Glomerular visceral epithelial cell (primary cell): ENCODE results near the gene SELENOF.
"Not testable (repeated sequence)": the region's sequence is repeated elsewhere in the genome, so short reads cannot be mapped to it uniquely, and the experiment has no call there.

Source experiments
- DNase-seq: peaks from one replicate; pipeline ENCODE4 v3.0.0-alpha.2; 2016; ENCODE audit errors: extremely low spot score

Gene SELENOF

DNA sequence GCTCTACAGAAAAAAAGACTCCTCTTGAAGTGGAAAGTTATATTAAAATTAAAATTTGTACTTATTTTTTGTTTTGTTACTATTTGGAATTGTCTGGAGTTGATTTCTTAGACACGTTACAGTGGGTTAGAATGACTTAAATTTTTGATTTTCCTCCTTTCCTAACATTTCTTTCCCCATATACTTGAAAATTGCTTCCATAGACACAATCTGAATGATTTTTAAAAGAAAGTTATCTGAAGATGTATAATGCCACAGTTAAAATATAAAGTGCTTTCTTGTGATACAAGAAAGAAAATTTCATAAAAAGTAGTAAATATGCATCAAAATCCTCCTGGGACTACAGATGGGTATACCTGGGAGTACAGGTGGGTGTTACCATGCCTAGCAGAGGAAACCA is 2.8 kb upstream of the SELENOF start:
- no peak for DNase-seq

DNA sequence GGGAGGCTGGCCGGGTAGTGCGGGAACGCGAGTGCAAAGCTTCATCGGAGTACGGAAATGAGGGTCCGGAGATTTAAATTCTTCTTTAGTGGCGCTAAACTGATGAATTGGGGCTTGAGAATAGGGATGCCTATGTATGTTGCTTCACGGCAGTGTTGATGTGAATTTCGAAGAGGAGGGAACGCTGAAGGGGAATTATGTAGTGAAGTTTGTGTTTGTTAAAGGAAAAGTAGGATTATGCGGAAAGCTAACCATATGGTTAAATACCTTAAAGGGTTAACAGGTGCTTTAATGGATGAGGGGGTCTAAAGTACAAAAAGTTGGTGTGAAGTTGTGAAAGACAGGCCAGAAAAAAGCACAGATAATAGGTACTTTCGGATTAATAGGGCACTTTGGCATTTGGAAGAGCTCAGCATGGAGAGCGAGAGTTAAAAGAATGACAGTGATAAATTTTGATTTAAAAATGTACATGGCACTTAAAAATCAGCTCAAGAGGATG is 1.9 kb upstream of the SELENOF start:
- DNase-seq, result no peak

DNA sequence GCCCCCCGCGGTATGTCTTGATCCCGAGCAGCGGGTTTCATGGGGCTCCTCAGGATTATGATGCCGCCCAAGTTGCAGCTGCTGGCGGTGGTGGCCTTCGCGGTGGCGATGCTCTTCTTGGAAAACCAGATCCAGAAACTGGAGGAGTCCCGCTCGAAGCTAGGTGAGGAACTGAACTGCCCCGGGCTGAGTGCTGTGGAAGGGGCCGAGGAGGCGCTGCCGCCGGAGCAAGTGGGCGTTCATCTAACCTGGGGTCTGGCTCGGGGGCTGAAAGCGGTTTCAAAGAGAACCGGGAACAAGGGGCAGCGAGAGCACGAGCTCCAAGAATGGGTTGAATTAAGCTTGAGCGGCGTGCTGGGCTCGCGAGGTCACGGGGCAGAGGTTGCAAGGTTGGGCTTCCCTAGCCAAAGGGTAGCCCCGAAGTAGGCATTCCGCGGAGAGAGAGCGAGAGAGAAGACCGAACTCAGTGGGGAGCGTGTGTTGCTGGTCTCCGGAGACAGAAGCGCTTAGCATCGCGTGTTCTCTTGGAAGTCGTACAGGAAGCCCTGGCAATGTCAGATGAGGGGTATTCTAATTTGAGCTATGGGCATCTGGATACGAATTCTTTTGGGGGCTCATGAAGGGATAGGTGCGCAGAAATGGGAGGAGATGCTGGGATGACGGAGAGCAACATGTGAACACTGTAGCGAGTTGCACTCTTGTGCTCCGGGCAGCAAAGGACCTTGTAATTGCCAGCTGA is 1.2 kb upstream of the SELENOF start:
- DNase-seq, result peak; percentile 47

DNA sequence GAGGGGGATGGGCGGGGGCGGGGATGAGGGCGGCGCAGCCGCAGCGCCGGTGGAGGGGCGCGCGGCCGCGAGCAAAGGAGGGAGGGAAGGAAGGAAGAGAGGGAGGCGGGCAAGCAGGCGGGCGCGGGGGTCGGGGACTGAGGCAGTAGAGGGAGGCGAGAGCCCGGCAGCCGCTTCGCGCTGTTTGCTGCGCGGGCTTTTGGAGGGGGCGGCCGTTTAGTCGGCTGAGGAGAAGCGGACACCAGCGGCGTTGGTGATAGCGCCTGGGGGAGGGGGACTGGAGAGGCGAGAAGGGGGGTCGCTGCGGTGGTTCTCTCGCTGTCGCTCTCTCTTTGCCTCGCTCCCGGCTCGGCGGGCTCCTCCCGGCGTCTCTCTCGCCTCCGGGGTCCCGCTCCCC is 673 bp upstream of the SELENOF start, which contains the start of gene HS2ST1:
Gene HS2ST1 (plus strand): TSS at position 35 of the 397 bp plus-strand sequence.
- no peak for DNase-seq

DNA sequence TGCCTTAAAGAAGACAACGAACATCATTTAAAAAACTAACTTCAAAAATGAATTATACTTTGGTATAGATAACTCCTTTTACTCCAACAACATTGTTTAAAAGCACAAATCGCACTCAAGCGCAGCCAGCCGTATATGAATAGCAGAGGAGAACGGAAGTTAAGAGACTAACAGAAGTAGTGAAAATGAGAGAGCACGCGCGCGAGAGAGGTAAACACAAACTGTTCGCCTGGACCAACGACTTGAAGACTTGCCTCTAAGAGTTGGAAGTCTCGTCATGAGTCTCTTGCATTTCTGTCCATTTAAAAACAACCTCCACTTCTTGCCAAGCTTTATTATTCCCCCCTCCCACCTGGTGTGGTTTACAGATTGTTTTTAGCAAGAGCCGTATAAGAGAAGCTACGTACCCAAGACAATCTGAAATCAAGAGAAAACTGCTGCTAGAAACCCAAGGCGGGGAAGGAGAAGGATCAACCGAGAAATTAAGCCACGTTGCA is 479 bp downstream of the SELENOF start:
- DNase-seq, result peak; percentile 34

DNA sequence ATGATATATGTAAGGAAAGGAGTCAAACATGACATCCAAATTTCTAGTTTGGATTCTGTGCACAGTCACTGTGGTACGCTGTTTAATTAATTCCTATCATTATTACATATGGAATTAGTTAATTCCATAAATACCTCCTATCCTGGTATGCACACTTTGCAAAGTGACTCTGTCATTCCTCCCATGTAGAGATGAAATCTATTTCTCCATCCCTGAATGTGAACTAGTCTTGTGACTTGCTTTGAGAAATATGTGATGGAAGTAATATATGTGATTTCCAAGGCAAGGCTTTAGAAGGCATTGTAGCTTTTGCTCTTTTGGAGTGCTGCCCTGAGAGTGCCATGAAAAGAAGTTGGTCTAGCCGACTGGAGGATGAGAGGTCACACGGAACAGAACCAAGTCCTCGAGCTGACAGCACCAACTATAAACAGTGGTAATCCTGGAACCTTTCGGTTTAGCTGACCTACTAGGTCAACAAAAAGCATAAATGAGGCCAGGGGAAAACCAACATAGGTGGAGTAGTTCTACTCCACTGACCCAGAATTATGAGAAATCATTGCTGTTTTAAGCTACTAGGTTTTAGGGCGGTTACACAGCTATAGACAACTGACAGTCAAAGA is 1.5 kb downstream of the SELENOF start:
- DNase-seq, result peak; percentile 8

DNA sequence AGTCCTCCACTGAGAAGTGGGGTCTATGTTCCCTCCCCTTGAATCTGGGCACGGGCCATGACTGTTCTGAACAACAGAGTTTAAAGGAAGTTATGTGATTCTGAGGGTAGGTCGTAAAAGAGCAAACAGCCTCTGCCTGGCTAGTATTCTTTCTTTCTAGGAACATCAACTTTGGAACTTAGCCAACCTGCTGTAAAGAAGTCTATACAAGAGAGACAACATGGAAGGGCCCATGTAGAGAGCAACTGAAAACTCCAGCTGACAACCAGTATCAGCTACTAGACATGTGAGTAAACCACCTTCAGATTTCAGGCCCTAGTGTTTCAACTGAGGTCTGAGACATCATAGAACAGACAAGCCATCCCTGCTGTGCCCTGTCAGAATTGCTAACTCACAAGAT is 7.5 kb downstream of the SELENOF start:
- DNase-seq, result no peak

DNA sequence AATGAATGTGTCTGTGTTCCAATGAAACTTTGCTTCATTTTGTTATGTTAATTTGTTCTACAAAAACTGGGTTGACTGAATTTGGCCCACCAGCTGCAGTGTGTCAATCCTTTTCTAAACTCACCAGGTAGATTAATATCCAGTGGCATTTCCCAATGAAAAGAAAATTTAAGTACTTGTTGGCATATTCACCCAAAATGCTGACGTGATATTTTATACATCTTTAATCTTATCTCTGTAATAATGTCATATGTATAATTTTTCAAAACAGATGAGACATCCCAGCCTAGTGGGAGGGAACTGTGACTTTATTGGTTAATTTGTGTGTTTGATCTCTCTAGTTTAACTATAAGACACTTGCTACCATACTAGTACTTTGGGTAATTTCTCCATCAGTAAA is 8.1 kb downstream of the SELENOF start:
- DNase-seq, result no peak

DNA sequence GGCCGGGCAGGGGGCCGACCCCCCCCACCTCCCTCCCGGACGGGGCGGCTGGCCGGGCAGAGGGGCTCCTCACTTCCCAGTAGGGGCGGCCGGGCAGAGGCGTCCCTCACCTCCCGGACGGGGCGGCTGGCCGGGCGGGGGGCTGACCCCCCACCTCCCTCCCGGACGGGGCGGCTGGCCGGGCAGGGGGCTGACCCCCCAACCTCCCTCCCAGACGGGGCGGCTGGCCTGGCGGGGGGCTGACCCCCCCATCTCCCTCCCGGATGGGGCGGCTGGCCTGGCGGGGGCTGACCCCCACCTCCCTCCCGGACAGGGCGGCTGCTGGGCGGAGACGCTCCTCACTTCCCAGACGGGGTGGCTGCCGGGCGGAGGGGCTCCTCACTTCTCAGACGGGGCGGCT is 14.5 kb downstream of the SELENOF start:
- not testable (repeated sequence) for DNase-seq

DNA sequence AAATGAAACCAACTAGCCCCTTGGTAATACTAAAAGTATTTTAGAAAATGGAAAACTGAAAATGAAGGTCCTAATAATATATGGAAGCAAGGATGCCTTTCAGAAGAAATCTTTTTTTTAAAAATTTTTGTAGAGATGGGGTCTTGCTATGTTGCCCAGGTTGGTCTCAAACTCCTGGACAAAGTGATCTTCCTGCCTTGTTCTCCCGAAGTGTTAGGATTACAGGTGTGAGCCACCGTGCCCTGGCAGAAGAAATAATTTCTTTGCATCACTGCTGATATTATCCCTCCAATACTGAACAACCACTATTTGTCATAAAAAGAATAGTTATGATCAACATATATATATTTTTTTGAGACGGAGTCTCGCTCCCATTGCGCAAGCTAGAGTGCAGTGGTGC is 25.6 kb downstream of the SELENOF start:
- no peak for DNase-seq

DNA sequence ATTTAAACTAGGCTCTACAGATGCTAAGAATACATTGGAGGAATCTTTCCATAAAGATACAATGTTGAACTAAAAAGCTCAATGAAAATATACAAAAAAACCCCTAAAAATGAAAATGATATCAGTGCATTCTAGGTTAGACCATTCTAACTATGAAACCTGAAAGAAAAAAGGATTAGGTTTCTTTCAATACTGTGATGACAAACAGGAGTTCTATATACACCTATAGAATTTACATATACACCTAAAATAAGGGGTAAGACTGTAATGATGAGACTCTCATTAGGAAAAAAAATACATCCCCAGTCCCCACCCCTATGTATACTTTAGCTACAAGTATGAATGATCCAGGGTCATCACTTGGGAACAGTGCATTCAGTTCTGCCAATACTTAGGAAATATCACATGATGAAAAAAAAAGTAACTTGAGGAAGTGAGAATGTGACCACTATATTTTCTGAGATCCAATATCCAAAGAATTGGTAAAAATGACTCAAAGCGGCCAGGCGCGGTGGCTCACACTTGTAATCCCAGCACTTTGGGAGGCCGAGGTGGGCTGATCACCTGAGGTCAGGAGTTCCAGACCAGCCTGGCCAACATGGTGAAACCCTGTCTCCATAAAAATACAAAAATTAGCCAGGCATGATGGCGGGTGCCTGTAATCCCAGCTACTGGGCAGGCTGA is 26.3 kb downstream of the SELENOF start:
- no peak for DNase-seq

DNA sequence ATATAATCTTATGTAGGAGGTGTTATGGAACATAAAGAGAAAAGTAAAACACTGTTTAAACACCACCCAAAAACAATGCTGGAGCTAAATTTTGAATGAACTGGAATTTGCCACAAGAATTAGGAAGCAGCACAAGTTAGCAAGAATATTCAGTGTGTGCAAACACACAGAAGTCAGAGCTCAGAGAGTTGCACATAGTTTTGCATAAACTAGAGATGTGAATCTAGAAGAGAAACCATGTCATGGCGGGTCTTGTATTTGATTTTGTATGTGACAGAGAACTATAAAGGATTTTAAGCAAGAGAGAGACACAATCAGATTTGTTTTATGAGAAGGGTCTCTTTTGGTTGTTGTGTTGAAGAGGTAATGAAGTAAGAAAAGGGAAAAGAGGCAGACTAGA is 38.2 kb downstream of the SELENOF start:
- no peak for DNase-seq

DNA sequence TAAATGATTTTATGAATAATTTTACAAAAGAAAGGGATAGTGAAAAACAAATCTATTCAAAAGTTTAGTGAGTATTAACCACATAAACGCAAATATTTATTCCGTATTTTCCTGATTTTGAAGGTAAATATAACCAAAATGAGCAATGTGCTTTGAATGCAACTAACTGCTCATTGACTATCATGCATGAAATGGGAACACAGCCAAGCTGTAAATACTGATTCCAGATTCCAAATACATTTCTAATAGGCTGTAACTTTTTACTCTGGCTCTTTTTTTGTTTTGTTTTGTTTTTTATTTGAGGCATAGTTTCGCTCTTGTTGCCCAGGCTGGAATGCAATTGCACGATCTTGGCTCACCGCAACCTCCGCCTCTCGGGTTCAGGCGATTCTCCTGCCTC is 41.8 kb downstream of the SELENOF start:
- no peak for DNase-seq

DNA sequence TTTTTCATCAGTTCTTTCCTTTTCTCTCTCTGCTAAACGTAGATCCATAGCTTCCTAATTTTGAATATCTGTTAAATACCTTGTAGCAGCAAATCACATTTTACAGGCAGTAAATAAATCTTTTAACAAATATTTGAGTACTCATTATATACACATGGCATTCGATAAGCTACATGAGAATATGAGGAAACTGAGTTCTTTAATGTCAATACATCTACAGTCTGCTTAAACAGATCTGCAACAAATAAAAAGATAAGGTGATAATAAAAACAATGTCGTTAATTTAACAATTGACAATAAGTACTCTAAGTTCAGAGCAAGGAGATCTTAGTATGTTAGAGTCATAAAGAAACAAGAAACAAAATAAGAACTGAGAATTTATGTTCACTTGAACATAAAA is 42.9 kb downstream of the SELENOF start:
- DNase-seq, result no peak

DNA sequence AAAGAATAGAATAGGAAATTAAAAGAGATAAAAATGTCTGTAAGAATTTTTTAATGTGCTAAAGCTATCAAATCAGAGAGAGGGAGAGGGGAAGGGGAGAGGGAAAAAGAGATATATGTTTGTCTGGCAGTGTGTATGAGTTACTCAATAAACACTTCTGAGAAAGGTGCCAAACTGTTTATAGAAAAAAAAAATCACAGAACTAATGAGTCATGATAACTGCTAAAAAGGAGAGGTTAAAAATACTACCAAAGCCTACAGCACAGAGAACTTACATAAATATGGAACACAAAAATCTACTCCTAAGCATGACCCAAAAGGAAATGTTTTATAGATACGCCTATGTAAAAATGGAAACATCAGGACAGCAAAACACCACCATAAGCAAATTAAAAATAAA is 45.4 kb downstream of the SELENOF start:
- no peak for DNase-seq

DNA sequence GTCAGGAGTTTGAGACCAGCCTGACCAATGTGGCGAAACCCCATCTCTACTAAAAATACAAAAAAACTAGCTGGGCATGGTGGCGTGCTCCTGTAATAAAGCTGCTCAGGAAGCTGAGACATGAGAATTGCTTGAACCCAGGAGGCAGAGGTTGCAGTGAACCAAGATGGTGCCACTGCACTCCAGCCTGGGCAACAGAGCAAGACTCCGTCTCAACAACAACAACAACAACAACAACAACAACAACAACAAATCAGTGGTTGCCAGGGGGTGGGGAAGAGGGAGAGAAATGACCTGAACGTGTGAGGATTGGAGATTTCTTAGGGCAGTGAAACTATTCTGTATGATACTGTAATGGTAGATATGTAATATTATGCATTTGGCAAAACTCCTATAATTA is 46.6 kb downstream of the SELENOF start:
- not testable (repeated sequence) for DNase-seq

DNA sequence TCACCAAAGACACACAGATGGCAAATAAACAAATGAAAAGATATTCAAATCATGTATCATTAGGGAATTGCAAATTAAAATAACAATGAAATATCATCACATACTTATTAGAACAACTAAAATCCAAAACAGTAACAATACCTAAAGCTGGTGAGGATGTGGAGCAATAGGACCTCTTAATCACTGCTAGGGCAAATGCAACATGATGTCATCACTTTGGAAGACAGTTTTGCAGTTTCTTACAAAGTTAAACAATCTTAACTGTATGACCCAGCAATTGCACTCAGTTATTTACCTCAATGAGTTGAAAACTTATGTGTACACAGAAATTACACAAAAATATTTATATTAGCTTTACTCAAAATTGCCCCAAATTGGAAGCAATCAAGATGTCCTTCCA is 47.3 kb downstream of the SELENOF start:
- DNase-seq, result no peak

DNA sequence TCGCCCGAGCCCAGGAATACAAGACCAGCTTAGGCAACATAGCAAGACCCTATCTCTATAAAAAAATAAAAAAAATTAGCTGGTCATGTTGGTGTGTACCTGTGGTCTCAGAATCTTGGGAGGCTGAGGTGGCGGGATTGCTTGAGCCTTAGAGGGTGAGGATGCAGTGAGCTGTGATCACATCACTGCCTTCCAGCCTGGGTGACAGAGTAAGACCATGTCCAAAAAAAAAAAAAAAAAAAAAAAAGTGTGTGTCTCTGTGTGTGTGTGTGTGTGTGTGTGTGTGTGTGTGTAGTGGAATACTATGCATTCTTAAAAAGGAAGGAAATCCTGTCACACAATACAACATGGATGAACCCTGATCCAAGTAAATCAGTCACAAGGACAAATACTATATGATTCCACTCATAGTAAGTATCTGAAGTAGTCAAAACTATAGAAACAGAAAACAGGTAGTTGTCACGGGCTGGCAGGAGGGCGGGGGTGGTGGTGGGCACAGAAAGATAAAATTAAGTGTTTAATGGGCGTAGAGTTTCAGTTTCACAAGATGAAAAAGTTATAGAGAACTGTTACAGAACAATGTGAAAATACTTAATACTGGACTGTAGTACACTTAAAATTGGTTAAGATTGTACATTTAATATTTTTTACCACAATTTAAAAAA is 47.8 kb downstream of the SELENOF start:
- no peak for DNase-seq

DNA sequence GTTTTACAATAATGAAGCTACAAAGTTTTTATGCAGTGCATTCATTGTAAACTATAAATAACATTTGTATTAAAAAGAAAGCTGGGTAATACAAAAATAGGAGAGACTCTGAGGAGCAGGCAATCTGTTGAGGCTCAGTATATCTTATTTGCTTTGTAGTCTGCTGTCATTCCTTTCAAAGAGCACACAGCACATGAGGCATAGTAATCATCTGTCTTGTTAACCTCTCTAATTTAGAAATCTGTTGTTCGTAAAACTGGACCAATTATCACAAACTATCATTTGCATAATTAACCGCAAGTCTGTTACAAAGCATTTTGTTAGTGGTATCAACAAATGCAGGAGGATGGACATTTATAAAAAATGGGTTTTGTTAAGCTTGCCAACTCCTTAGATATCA is 51.0 kb downstream of the SELENOF start:
- DNase-seq, result no peak

DNA sequence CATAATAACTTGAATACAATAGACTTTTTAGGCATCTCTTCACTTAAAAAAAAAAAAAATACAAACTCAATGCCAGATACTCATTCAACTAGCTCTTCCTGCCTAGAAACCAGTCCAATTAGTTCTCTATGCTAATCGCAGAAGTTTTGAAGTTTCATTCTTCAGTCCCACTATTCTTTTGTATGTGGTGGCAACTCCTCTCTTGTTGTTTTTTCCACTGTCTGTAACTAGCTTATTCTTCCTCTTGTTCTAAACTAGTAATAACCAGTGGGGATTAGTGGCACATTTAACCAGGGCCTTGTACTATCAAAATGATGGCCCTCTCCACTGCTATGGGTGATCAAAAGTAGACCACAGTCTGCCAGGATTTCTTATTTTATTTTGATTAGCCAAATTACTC is 52.5 kb downstream of the SELENOF start:
- DNase-seq, result no peak

DNA sequence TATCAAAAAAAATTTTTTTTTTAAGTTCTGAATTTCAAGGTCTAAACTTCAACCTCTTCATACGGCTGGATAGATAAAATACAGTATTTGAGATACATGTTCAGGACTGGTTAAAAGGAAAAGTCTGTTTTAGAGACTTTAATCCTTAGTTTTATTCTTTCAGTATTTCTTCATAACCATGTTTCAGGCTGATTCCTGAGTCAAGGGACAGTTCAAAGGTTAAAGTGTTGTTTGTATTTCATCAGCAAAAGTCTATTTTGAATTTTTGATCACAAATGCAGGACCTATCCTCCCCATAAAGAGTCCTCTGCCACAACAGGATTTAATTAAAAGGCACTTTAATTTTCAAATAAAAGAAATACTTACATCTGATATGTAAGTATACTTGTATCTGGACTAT is 53.5 kb downstream of the SELENOF start:
- no peak for DNase-seq

DNA sequence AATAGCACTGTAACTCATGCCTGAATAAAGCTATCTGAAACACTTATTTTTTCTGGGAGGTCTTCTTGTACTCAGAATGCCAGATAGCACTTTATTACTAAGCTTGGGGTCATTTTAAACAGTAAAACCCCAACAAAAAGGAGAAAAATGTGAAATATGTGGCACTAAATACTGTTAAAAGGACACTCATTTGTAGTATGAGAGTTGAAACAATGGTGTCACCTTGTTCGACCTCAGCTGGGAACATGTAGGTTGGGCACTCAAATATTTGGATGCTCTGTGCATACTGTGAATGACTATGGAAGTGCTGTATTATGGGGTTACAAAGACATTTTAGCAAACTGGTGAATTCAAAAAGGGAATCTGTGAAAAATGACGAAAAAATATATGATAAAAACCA is 53.9 kb downstream of the SELENOF start:
- DNase-seq, result no peak
